Skin epidermis (tissue), 12 donors: Measurements from ENCODE around the gene IL17RC.
"Not testable (repeated sequence)": the region's sequence is repeated elsewhere in the genome, so short reads cannot be mapped to it uniquely, and the experiment has no call there.

Source experiments
- H3K27ac ChIP-seq, 21 experiments: fragments of 200-600 bp; sonication (generic) in 11 of 21; one replicate each; pipeline ENCODE4 v1.5.0; 2020; ENCODE audit warnings: mild to moderate bottlenecking in 3 of 21, inconsistent platforms in 2 of 21, moderate library complexity in 2 of 21
- H3K4me3 ChIP-seq, 7 experiments: fragments of 200-600 bp; sonication (generic) in 2 of 7; one replicate each; pipeline ENCODE4 v1.5.0; 2020; ENCODE audit warnings: inconsistent platforms in 2 of 7, mild to moderate bottlenecking in 2 of 7, moderate library complexity in 1 of 7

The IL17RC gene

GRCh38 chr3:9890249-9891071 is 26.4 kb upstream of the IL17RC start, which contains the start of gene JAGN1:
TSS of gene JAGN1 (plus strand) at chr3:9890610. CDS start at chr3:9890723, 113 bp downstream.
- Histone ChIP-seq H3K27ac (peak within 1 kb of the TSS; percentile 91 to 100 (median 98)), H3K4me3 (peak within 1 kb of the TSS; percentile 65 to 99 (median 87))

DNA sequence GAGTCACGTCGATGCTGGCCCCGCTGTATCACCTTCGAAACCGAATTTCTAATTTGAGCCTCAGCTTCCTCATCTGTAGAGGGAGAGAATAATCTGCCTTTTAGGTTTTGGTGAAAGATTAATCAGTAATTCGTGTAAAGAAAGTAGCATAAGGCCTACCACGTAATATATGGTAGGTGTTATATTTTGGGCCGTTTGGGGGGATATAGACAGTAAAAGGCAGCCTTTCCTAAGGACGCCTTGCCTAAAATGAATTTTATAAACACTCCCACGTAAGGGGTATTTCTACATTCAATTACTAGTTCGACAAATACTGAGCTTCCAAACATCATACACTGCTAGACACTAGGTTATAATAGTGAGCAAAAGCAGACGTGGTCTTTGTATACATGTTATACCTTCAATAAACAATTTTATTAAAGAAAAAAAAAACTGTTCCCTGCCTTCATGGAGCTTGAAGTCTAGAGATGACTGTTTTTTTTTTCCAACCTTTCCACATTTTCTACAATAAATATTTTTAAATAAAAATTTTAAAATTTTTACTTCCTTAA is 25.8 kb upstream of the IL17RC start:
- Histone ChIP-seq H3K4me3 (peak overlapping the region; percentile 65 to 99 (median 87)), H3K27ac (peak overlapping the region; percentile 91 to 100 (median 98))

- H3K27ac ChIP-seq, result peak overlapping the region in 6 of 21 experiments; percentile 3 to 35 (median 12)
These were observed 23.2 kb upstream of the IL17RC start for GRCh38 chr3:9893739-9894138.

GRCh38 chr3:9895715-9896114 is 21.2 kb upstream of the IL17RC start:
- H3K27ac ChIP-seq, H3K4me3 ChIP-seq: not testable (repeated sequence)

More at GRCh38 chr3:9893739-9894138, 23.2 kb upstream of the IL17RC start:
- no peak overlapping the region for H3K4me3 ChIP-seq

- H3K4me3 ChIP-seq, result not testable (repeated sequence)
- peak overlapping the region in 4 of 21 experiments; percentile 22 to 58 (median 53) for H3K27ac ChIP-seq
These were observed 20.0 kb upstream of the IL17RC start for GRCh38 chr3:9896755-9897407.

DNA sequence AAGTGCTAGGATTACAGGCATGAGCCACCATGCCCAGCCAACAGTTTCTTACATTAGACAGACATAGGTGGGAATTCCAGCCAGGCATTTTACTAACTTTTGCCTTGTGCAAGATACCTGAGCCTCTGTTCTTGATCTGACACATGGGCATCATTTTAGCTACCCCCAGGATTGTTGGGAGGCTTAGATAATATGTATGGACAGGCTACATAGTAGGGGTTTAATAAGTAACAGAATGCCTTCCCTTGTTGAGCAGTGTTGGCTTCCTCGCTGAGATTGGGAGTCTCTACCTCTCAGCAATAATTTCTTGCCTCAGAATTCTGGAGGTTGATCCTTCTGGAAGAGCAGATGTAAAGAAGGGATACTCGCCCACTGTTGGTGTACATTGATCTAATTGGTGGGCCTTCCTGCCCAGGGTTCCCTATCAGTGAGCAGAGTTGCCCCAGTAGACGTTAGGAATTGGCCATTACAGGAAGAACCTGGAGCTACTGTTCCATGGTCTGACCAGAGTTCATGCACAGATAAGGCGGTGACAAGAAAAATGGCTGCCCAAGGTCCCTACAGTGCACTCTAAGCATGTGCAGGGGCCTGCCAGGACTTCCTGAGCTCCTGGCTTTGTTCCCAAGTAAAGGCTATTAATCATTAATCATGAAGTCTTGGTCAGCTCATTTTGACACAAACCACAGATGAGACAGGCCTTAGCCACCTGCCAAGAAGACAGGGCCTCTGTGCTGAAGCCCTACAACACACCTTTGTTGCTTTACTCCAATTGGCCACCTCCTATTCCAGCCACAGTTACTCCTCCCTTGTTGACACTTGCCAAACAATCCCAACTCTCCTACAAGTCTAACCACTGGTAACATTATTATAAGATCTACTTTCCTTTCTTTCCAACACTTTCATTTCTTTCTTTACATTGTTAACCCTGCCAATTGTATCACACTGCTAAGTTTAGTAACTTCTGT is 19.2 kb upstream of the IL17RC start:
- Histone ChIP-seq H3K27ac (peak overlapping the region in 5 of 21 experiments; percentile 2 to 58 (median 49)), H3K4me3 (no peak overlapping the region)

- peak overlapping the region in 3 of 21 experiments; percentile 2 to 57 (median 22) for H3K27ac ChIP-seq
These were observed 18.2 kb upstream of the IL17RC start for GRCh38 chr3:9898467-9899241.

DNA sequence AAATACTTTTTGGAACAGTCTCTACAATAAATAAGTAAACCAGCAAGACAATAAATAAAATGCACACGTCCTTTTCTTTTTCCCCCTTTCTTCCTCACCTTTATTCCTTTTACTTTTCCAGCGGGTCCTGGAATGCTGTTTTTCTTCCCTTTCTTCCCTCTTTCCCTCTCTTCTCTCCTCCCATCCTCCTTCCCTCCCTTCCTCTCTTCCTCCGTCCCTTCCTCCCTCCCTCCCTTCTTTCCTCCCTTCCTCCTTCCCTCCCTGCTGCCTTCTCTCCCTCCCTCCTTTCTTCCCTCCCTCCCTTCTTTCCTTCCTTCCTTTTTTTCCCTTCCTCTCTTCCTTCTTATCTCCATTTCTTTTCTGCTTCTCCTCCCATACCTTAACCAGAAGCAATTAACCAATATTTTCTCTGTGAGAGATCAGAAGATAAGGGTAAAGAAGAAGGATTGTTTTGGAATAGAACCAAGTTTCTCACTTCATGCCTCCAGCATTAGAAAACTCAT is 17.6 kb upstream of the IL17RC start:
- H3K27ac ChIP-seq, result peak overlapping the region in 2 of 21 experiments; percentile 22 to 37

More at GRCh38 chr3:9898467-9899241, 18.2 kb upstream of the IL17RC start:
- no peak overlapping the region for H3K4me3 ChIP-seq

DNA sequence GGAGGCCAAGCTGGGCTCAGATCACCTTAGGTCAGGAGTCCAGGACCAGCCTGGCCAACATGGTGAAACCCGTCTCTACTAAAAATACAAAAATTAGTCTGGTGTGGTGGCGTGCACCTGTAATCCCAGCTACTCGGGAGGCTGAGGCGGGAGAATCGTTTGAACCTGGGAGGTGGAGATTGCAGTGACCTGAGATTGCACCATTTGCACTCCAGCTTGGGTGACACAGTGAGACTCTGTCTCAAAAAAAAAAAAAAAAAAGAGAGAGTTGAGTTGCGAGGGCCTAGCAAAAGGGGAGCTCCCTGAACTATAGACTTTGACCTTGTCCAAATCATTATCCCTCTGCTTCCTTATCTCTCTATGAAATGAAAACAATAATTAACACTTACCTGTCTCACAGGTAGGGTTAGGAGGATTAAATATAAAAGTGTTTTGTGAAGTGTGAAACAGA is 15.9 kb upstream of the IL17RC start:
- not testable (repeated sequence) for H3K27ac ChIP-seq

More for the DNA sequence above, 17.6 kb upstream of the IL17RC start:
- no peak overlapping the region for H3K4me3 ChIP-seq

GRCh38 chr3:9901967-9902366 is 14.9 kb upstream of the IL17RC start:
- Histone ChIP-seq H3K4me3 (peak overlapping the region in 1 of 7 experiments; percentile 48), H3K27ac (peak overlapping the region in 15 of 21 experiments; percentile 34 to 89 (median 82))

More for the DNA sequence above, 15.9 kb upstream of the IL17RC start:
- H3K4me3 ChIP-seq, result not testable (repeated sequence)

- Histone ChIP-seq H3K27ac (peak within 1 kb of the TSS in 20 of 21 experiments; percentile 13 to 89 (median 80)), H3K4me3 (peak within 1 kb of the TSS; percentile 18 to 49 (median 30))
These were observed 14.3 kb upstream of the IL17RC start, which contains the start of gene IL17RE for GRCh38 chr3:9902372-9903237. TSS of gene IL17RE (plus strand) at chr3:9902848. CDS start at chr3:9902933, 85 bp downstream.

DNA sequence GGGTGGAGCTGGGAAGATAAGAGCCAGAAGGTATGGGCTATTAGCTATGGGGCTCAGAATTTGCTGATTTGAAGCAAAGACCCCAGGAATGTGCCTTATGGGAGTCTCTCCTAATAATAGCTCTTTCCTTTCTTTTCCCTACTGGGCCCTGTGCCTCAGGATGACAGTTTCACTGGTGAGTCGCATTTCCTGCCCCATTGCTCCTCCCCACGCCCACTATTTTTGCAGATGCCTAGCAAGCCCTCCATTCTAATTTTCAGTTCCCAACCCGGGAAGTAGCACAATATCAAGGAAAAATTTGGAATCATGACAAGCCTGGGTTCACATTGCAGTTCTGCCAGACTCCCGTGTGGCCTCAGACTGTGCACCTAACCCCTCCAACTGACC is 13.7 kb upstream of the IL17RC start:
- H3K27ac ChIP-seq, result peak overlapping the region in 20 of 21 experiments; percentile 13 to 89 (median 80)

GRCh38 chr3:9903904-9904303 is 13.0 kb upstream of the IL17RC start:
- peak overlapping the region in 6 of 21 experiments; percentile 11 to 87 (median 82) for H3K27ac ChIP-seq
- peak overlapping the region in 2 of 7 experiments; percentile 48 to 49 for H3K4me3 ChIP-seq

More for the DNA sequence above, 13.7 kb upstream of the IL17RC start:
- H3K4me3 ChIP-seq, result peak overlapping the region; percentile 18 to 49 (median 30)

DNA sequence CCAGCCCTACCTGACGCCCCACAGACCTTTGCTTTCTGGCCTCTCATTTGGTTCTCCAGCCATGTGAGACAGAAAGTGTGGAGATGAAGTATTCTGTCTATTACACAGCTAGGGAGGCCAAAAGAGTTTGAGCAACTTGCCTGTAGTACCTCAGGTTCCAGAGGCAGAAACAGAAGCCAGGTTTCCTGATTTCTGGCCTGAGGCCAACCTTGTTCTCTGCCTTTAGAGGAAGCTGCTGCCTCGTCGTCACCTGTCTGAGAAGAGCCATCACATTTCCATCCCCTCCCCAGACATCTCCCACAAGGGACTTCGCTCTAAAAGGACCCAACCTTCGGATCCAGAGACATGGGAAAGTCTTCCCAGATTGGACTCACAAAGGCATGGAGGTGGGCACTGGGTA is 10.4 kb upstream of the IL17RC start:
- Histone ChIP-seq H3K27ac (no peak overlapping the region), H3K4me3 (no peak overlapping the region)

DNA sequence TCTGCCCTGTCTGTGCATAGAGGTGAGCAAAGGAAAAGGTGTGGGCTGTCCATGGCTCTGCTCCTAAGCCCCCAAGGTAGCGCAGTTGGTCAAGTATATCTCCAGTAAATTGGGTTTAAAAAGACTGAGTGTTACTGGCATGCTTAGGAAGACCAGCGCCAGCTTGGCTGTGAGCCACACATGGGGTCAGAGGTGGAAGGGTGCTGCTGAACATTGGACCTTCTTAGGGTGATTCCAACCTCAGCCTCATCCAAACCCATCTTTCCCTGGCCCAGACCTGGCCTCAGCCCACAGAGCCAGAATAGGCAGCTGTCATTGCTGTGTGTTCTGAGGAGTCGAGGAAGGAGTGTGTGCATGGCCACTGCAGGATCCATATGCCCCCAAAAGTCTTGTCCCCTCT is 8.6 kb upstream of the IL17RC start:
- Histone ChIP-seq H3K4me3 (no peak overlapping the region), H3K27ac (no peak overlapping the region)

GRCh38 chr3:9909221-9910013 is 7.5 kb upstream of the IL17RC start:
- Histone ChIP-seq H3K27ac (no peak overlapping the region), H3K4me3 (no peak overlapping the region)
